K562 (cell line): ENCODE results near the gene RAX.

Source experiments
- EZH2 ChIP-seq: IDR thresholded peaks from 2 replicates; pipeline ENCODE4 v1.6.1; 2012; ENCODE audit warnings: low read depth, mild to moderate bottlenecking, inconsistent platforms, low read length, borderline replicate concordance
- FOXA1 ChIP-seq: fragments of 450-650 bp; IDR thresholded peaks from 2 replicates; pipeline ENCODE4 v1.6.1; 2016; ENCODE audit warnings: mild to moderate bottlenecking, borderline replicate concordance
- HMGXB4 ChIP-seq: sonication (generic); formaldehyde crosslinking; IDR thresholded peaks from 2 replicates; pipeline ENCODE4 v1.8.1; 2023; ENCODE audit warnings: mild to moderate bottlenecking, missing genetic modification reagents
- HNRNPLL ChIP-seq: fragments of 200-400 bp; formaldehyde crosslinking; IDR thresholded peaks from 2 replicates; pipeline ENCODE4 v1.6.1; 2017; ENCODE audit warnings: low read length, low read depth, mild to moderate bottlenecking; ENCODE audit not compliant: poor library complexity, severe bottlenecking
- NR0B1 ChIP-seq: fragments of 450-650 bp; IDR thresholded peaks from one replicate; pipeline ENCODE4 v1.6.1; 2018; ENCODE audit warnings: mild to moderate bottlenecking, moderate library complexity; ENCODE audit not compliant: partially characterized antibody
- RCOR1 ChIP-seq, 2 experiments: IDR thresholded peaks; 2 replicates each; pipeline ENCODE4 v1.6.1; 2012; ENCODE audit warnings: low read depth in 2 of 2, low read length in 2 of 2, borderline replicate concordance in 1 of 2, improper control_type of control experiment in 1 of 2
- ZKSCAN1 ChIP-seq: fragments of 150-350 bp; IDR thresholded peaks from 2 replicates; pipeline ENCODE4 v1.6.1; 2016; ENCODE audit warnings: low read depth, low read length
- ZNF830 ChIP-seq: fragments of 250-450 bp; sonication (Bioruptor Pico); IDR thresholded peaks from 2 replicates; pipeline ENCODE4 v1.5.0; 2021; ENCODE audit warnings: mild to moderate bottlenecking

GRCh38 chr18:59231114-59231513, 42.1 kb downstream of the RAX start:
- TF ChIP-seq EZH2 (no peak), HMGXB4 (CRISPR knock-in tag) (no peak), ZNF830 (CRISPR knock-in tag) (no peak), RCOR1 (IDR thresholded peaks at IDR 0.05; ENCODE audit: borderline replicate concordance in 1 of 2, low read depth in 2 of 2, low read length in 2 of 2) (no peak), ZKSCAN1 (no peak), NR0B1 (no peak), HNRNPLL (no peak), FOXA1 (no peak)
